Measurements from ENCODE around the gene EPN1.

DNA sequence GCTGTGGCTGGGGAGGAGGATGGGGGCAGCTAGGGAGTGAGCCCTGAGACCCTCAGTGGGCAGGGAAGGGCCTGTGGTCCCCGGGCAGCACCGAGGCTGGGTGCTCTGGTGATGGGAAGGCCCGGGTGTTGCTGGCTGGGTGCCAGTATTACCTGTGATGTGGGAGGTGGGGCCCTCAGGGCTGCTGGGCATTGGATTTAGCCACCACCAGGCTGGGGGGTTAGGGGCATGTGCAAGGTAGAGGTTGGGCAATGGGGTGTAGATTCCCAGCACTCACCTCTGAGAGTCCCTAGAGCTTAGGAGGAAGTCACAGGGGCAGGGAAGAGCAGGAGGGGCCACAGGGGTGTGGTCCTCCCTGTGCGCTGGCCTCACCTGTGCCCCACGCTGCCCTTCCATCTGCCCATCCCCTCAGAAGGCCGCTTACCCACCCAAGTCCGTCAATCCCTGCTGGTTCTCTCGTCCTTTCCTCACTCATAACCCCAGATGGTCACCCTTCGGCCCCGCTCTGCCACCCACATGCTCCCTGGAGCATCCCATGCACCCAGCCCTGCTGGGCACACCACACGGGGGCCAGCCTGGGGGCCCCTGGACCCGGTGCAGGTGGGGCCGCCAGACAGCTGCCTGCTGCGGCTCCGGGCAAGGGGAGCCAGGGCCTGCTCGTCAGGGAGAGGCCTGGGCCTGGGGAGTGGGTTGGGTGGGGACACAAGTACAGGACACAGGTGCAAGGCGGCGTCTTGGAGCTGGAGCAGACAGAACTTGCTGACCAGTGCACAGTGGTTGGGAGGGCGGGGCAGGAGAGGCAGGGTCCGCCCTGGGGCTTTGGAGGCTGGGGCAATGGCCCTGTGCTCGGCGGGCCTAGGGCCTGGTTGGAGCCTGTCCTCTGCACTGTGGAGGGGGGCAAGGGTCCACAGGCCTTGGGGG, 12.5 kb downstream of the EPN1 start:
- TF ChIP-seq POLR2A (IDR thresholded peaks at IDR 0.05; ENCODE audit: low read depth, low read length) (no peak), POLR2AphosphoS5 (IDR thresholded peaks at IDR 0.05; ENCODE audit: low read depth, low read length) (no peak), SPI1 (IDR thresholded peaks at IDR 0.05; ENCODE audit: low read depth, low read length) (no peak)
